ENCODE measurements around the gene TMEM72.

The TMEM72 gene

DNA sequence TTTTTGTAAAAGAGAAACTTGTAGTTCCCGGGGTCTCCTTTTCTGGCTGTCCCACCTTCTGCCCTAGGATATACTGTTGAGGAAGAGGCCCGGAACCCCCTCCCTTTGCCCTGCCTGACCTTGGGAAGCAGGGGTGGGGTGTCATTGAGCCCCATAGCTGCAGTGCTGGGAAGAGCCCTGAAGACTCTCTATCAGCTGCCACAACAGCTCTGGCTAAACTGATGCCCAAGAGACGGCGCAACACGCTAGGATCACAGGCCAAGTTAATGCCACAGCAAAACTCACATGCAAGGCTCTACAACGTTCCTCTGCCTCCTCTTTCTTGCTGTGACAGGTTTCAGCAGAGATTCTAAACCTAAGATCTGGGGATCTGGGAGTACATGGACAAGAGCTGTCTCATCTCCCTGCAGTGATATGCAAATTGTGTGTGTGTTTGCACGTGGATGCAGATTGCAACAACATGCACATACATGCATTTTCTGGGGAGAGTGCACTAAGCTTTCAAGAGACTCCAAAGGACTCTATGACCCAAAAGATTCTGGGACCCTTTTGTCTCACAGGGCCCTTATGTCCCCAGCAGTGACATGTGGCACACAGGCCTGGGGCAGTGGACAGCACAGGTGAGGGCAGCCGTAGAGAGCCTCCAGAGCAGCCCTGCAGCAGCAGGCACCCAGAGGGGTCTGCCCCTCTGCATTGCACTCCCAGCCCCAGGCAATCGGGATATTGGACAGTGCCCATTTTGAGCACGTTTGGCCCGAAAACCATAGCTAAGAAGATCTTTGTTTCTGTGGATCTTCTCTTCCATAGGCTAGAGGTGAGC, 51.0 kb downstream of the TMEM72 start:
- no peak for DNase-seq (ENCODE audit: extremely low read depth, low read depth)
- no peak for TF ChIP-seq CTCF (IDR thresholded peaks at IDR 0.05; ENCODE audit: low read depth, low read length)

DNA sequence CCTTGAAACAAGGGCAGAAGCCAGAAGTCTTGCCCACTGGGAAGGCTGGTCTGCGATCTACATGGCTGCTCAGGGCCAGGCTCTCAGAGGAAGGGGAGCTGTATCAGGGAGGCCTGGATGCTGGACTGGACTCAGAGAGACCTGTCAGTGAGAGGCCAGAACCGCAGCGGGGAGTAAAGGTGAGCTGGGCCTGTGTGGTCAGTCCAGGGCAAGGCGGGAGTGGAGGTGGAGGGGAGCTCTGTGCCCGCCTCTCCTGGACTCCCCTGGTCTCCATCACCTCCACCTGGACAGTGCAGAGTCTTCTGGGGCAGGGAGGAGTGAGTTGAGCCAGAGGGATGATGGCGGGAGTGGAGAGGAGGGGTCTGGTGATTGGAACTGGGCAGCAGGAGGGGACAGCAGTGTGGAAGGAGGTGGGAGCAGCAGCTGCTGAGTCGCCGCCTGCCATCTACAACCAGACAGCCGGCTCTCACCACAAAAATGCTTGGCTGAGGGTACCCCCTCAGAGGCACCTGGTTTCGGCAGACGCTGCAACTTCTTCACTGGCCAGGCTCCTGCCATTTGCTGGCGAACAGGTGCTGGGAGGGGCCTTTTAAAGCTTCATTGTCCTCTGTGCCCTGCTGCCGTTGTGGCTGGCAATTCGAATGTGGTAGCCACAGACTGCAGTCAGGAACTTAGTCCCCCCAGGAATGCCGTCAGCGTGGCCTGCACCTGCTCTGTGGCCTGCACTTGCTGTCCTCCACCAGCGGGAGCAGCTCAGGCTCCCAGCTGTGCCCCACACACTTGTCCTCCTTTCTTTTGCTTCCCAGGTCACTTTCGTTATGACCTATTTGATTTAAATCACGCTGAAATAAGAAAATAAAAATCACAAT, 52.0 kb downstream of the TMEM72 start:
- TF ChIP-seq CTCF (IDR thresholded peaks at IDR 0.05; ENCODE audit: low read depth, low read length) = no peak; the same call in none of the 2 replicates
- no peak for DNase-seq (ENCODE audit: extremely low read depth, low read depth)

DNA sequence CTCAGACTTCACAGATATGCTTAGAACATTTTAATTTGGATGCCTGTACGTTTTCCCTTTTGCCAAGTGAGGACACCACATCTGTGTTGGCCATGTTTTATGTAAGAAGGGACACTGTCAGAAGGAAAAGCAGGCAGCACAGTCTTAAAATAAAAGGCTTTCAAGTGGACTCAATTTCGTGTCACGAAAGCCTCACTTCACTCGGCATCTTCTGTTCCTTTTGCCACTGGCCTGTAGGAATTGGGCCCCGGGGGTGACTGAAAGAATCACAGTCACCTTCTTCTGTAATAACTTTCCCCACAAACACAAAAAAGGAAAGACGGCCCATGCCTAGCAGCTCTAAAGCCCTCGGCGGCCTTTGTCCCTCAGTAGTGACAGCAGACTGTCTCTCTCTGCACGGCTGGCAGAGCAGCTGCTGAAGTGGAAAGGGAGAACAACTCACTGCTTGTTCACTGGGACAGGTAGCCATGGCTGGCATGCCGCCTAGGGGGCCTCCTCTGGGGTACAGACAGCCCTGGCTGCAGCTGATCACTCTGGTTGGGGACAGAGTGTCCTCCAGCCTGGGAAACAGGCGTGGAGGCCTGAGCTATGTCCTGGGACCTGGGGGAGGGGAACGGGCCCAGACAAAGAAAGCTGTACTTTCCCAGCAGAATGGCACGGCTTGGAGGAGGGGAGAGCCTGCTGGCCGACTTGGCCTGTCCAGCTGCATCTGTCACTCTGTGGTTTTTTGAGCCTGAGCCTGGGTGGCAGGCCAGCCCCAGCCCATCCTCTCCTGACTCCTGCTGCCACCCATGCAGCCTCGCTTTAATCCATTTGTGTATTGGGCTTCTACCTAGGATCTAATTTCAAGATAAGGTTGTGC, 52.9 kb downstream of the TMEM72 start:
- DNase-seq (ENCODE audit: extremely low read depth, low read depth) = no peak
- TF ChIP-seq CTCF (IDR thresholded peaks at IDR 0.05; ENCODE audit: low read depth, low read length) = no peak

- DNase-seq (ENCODE audit: extremely low read depth, low read depth) = no peak
- no peak for TF ChIP-seq CTCF (IDR thresholded peaks at IDR 0.05; ENCODE audit: low read depth, low read length)
Measured at GRCh38 chr10:44965104-44965503, 54.0 kb downstream of the TMEM72 start.

DNA sequence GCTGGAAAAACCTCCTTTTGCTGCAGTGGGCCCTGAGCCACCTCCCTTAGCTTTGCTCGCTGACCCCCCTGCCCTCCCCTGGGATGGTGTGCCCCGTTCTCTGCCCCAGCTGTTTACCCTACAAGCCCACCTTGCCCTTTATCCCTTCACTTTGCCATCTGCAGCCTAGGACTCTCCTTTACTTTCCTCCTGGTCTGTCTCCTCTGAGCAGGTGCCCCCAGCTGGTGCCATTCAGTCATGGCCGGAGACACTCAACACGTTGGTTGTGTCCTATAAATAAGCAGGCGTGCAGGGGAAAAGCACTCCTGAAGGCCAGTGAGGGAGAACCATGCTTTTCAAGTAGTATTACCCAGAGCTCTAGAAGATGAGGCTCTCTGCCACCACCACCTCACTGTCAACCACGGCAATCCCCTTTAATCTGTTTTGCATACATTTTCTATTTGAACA, 54.5 kb downstream of the TMEM72 start:
- DNase-seq (ENCODE audit: extremely low read depth, low read depth) = no peak
- TF ChIP-seq CTCF (IDR thresholded peaks at IDR 0.05; ENCODE audit: low read depth, low read length) = no peak

GRCh38 chr10:44966129-44966815, 55.1 kb downstream of the TMEM72 start:
- no peak for TF ChIP-seq CTCF (IDR thresholded peaks at IDR 0.05; ENCODE audit: low read depth, low read length)

More at GRCh38 chr10:44966129-44966815, 55.1 kb downstream of the TMEM72 start:
- no peak for DNase-seq (ENCODE audit: extremely low read depth, low read depth)

All from AG09319 (cell line).